Glutamatergic neuron (in vitro differentiated cells): ENCODE results near the gene EDNRB. TPM values are rescaled to one million over a fixed set of nuclear protein-coding genes. Genes with fewer than 3 reads are reported as not detected.

Experiments
- DNase-seq: peaks from one replicate; pipeline ENCODE4 v3.0.0; 2022
- H3K27ac Mint-ChIP-seq: one replicate; pipeline ENCODE4 v1.8.0; 2020; ENCODE audit warnings: mild to moderate bottlenecking, mixed read lengths, inconsistent platforms; ENCODE audit not compliant: unreplicated experiment
- H3K27me3 Mint-ChIP-seq: one replicate; pipeline ENCODE4 v1.8.0; 2020; ENCODE audit warnings: mild to moderate bottlenecking, moderate library complexity, mixed read lengths, inconsistent platforms; ENCODE audit not compliant: unreplicated experiment
- H3K36me3 Mint-ChIP-seq: one replicate; pipeline ENCODE4 v1.8.0; 2020; ENCODE audit warnings: mild to moderate bottlenecking, mixed read lengths, inconsistent platforms; ENCODE audit not compliant: unreplicated experiment
- H3K4me1 Mint-ChIP-seq: one replicate; pipeline ENCODE4 v1.8.0; 2020; ENCODE audit warnings: mild to moderate bottlenecking, low read depth, mixed read lengths, inconsistent platforms; ENCODE audit not compliant: unreplicated experiment
- H3K4me3 Mint-ChIP-seq: one replicate; pipeline ENCODE4 v1.8.0; 2020; ENCODE audit warnings: mild to moderate bottlenecking, mixed read lengths, inconsistent platforms; ENCODE audit not compliant: unreplicated experiment
- H3K9me3 Mint-ChIP-seq: one replicate; pipeline ENCODE4 v1.8.0; 2020; ENCODE audit warnings: mild to moderate bottlenecking, moderate library complexity, mixed read lengths, inconsistent platforms; ENCODE audit not compliant: unreplicated experiment
- CTCF ChIP-seq: fragments of 200-600 bp; sonication (generic); IDR thresholded peaks from one replicate; pipeline ENCODE4 v1.5.0; 2021; ENCODE audit not compliant: partially characterized antibody, unreplicated experiment
- total RNA-seq: library from RNA; stranded (reverse); fragmentation: NEBNext Ultra II Directional; extraction: Animal tissue kit (Norgen Biotek cat#: 25700); gene quantifications from one replicate; pipeline ENCODE4 v1.2.1, GENCODE V29; 2021; ENCODE audit not compliant: unreplicated experiment

EDNRB gene
- total RNA-seq, 1 donor from 2014 or later: 0.10 TPM

GRCh38 chr13:77868717-77869116, 49.9 kb downstream of the EDNRB start:
- Mint-ChIP-seq H3K9me3 (peaks cover 3% of the 10 kb centered on the region), H3K27ac (no peak overlapping the region), H3K36me3 (no peaks in the 10 kb centered on the region), H3K4me3 (no peak overlapping the region), H3K27me3 (no peaks in the 10 kb centered on the region), H3K4me1 (no peaks in the 10 kb centered on the region)
- no peak for DNase-seq
- TF ChIP-seq CTCF: no peak

- Mint-ChIP-seq H3K4me3 (no peak overlapping the region), H3K27ac (no peak overlapping the region), H3K36me3 (no peaks in the 10 kb centered on the region), H3K4me1 (no peaks in the 10 kb centered on the region), H3K9me3 (peaks cover 3% of the 10 kb centered on the region), H3K27me3 (no peaks in the 10 kb centered on the region)
- TF ChIP-seq CTCF: no peak
- DNase-seq: no peak
Measured at GRCh38 chr13:77866971-77867370, 51.7 kb downstream of the EDNRB start.

- no peak overlapping the region for H3K27ac Mint-ChIP-seq
- H3K27me3 Mint-ChIP-seq: no peaks in the 10 kb centered on the region
- H3K4me1 Mint-ChIP-seq: no peaks in the 10 kb centered on the region
- DNase-seq: no peak
- H3K36me3 Mint-ChIP-seq: no peaks in the 10 kb centered on the region
- peaks cover 3% of the 10 kb centered on the region for H3K9me3 Mint-ChIP-seq
- TF ChIP-seq CTCF: no peak
- H3K4me3 Mint-ChIP-seq: no peak overlapping the region
Measured at GRCh38 chr13:77865622-77866021, 53.0 kb downstream of the EDNRB start.

GRCh38 chr13:77863144-77863543, 55.5 kb downstream of the EDNRB start:
- H3K27ac Mint-ChIP-seq: no peak overlapping the region
- peaks cover 2% of the 10 kb centered on the region for H3K9me3 Mint-ChIP-seq
- H3K36me3 Mint-ChIP-seq: no peaks in the 10 kb centered on the region
- no peaks in the 10 kb centered on the region for H3K27me3 Mint-ChIP-seq
- H3K4me1 Mint-ChIP-seq: no peaks in the 10 kb centered on the region
- DNase-seq: no peak
- no peak overlapping the region for H3K4me3 Mint-ChIP-seq
- TF ChIP-seq CTCF: no peak

GRCh38 chr13:77861741-77862140, 56.9 kb downstream of the EDNRB start:
- DNase-seq: no peak
- H3K36me3 Mint-ChIP-seq: no peaks in the 10 kb centered on the region
- no peak overlapping the region for H3K4me3 Mint-ChIP-seq
- no peak overlapping the region for H3K27ac Mint-ChIP-seq
- H3K4me1 Mint-ChIP-seq: no peaks in the 10 kb centered on the region
- no peaks in the 10 kb centered on the region for H3K27me3 Mint-ChIP-seq
- no peak for TF ChIP-seq CTCF
- H3K9me3 Mint-ChIP-seq: no peaks in the 10 kb centered on the region
